Measurements from ENCODE around the gene KIAA0319L. TPM values are rescaled to one million over a fixed set of nuclear protein-coding genes. Genes with fewer than 3 reads are reported as not detected.

KIAA0319L gene
- total and polyA plus RNA-seq, 4 donors = 27.0 to 107 (median 27.9) TPM

GRCh38 chr1:35442734-35443133, 114.5 kb downstream of the KIAA0319L start:
- TF ChIP-seq ATF3 (IDR thresholded peaks at IDR 0.05) (no peak), HNF4A (conservative IDR thresholded peaks at IDR 0.05) (no peak), RAD21 (IDR thresholded peaks at IDR 0.05) (no peak), NR2F2 (IDR thresholded peaks at IDR 0.05) (no peak), YY1 (IDR thresholded peaks at IDR 0.05) (no peak), FOXA2 (IDR thresholded peaks at IDR 0.05) (no peak), FOXA1 (IDR thresholded peaks at IDR 0.05) (no peak), RXRA (IDR thresholded peaks at IDR 0.05) (no peak), EGR1 (IDR thresholded peaks at IDR 0.05; ENCODE audit: low read depth in 2 of 2) (no peak)
- TF ChIP-seq, protein P1, sequence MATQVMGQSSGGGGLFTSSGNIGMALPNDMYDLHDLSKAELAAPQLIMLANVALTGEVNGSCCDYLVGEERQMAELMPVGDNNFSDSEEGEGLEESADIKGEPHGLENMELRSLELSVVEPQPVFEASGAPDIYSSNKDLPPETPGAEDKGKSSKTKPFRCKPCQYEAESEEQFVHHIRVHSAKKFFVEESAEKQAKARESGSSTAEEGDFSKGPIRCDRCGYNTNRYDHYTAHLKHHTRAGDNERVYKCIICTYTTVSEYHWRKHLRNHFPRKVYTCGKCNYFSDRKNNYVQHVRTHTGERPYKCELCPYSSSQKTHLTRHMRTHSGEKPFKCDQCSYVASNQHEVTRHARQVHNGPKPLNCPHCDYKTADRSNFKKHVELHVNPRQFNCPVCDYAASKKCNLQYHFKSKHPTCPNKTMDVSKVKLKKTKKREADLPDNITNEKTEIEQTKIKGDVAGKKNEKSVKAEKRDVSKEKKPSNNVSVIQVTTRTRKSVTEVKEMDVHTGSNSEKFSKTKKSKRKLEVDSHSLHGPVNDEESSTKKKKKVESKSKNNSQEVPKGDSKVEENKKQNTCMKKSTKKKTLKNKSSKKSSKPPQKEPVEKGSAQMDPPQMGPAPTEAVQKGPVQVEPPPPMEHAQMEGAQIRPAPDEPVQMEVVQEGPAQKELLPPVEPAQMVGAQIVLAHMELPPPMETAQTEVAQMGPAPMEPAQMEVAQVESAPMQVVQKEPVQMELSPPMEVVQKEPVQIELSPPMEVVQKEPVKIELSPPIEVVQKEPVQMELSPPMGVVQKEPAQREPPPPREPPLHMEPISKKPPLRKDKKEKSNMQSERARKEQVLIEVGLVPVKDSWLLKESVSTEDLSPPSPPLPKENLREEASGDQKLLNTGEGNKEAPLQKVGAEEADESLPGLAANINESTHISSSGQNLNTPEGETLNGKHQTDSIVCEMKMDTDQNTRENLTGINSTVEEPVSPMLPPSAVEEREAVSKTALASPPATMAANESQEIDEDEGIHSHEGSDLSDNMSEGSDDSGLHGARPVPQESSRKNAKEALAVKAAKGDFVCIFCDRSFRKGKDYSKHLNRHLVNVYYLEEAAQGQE (IDR thresholded peaks at IDR 0.05) = no peak
- Histone ChIP-seq H3K36me3 (ENCODE audit: control insufficient read depth in 4 of 4, insufficient read depth in 3 of 4, low read depth in 1 of 4, low read length in 3 of 4) (peaks cover 10 to 63% (median 57%) of the 10 kb centered on the region in 4 donors), H3K27ac (ENCODE audit: low read depth in 1 of 2, low read length in 2 of 2) (no peak overlapping the region), H3K27me3 (ENCODE audit: control insufficient read depth in 4 of 4, insufficient read depth in 4 of 4, low read length in 3 of 4) (no peaks in the 10 kb centered on the region), H3K9ac (ENCODE audit: low read depth in 1 of 2, low read length in 2 of 2) (no peak overlapping the region), H3K4me1 (ENCODE audit: control insufficient read depth in 4 of 4, insufficient read depth in 4 of 4, low read length in 3 of 4) (peaks cover 0 to 2% (median 1%) of the 10 kb centered on the region in 4 donors), H3K9me3 (ENCODE audit: control insufficient read depth in 4 of 4, low read length in 3 of 4) (no peaks in the 10 kb centered on the region), H3K4me3 (ENCODE audit: low read depth in 1 of 3, low read length in 3 of 3) (no peak overlapping the region)
- DNase-seq (ENCODE audit: low spot score) = no peak
- 89% methylated on average over 4 of the region's 4 CpGs for WGBS

DNA sequence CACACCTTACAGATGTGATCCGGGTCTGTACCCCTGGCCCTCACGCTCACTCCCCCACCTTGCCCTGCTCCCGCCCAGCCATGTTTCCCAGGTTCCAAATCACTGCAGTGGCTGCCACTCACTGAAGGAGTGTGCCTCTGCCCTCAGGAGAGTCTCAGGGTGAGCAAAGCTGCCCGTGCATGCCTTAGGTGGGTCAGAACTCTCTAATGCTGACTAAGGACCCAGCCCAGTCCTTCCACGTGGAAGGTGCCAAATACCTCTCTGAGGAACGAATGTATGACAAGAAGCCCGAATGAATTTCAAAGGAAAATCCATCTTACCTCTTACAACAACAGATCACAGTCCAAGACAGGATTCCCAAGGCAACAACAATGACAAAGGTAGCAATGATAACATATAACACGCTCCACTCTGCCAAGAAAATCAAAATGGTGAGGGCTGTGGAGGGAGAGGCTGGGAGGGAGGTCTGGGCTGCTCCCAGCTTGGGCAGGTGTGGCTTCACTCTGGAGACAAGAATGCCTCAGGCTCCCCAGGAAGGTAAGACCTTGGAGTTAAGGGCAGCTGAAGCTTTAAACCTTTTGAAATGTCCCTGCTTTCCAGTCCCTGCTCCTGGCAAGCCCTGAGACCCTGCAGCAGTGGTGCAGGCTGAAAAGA, 115.2 kb downstream of the KIAA0319L start:
- H3K4me1 ChIP-seq (ENCODE audit: control insufficient read depth in 4 of 4, insufficient read depth in 4 of 4, low read length in 3 of 4) = no peaks in the 10 kb centered on the region
- WGBS = 93% methylated on average over 8 of the region's 8 CpGs
- no peak for TF ChIP-seq ATF3 (IDR thresholded peaks at IDR 0.05)
- TF ChIP-seq YY1 (IDR thresholded peaks at IDR 0.05) = no peak
- TF ChIP-seq HNF4A (conservative IDR thresholded peaks at IDR 0.05) = no peak
- TF ChIP-seq RAD21 (IDR thresholded peaks at IDR 0.05) = no peak
- no peak for TF ChIP-seq GABPA (IDR thresholded peaks at IDR 0.05 in 1 of 2, conservative IDR thresholded peaks at IDR 0.05 in 1 of 2)
- TF ChIP-seq CTCF (IDR thresholded peaks at IDR 0.05; ENCODE audit: low read depth, low read length, missing input control) = no peak
- no peak for TF ChIP-seq TAF1 (conservative IDR thresholded peaks at IDR 0.05)
- TF ChIP-seq NR2F2 (IDR thresholded peaks at IDR 0.05) = no peak
- TF ChIP-seq, protein P1 (IDR thresholded peaks at IDR 0.05) = no peak
- TF ChIP-seq MAX (IDR thresholded peaks at IDR 0.05) = no peak
- no peak for TF ChIP-seq HNF4G (IDR thresholded peaks at IDR 0.05)
- TF ChIP-seq JUND (IDR thresholded peaks at IDR 0.05) = no peak
- no peak for TF ChIP-seq RXRA (IDR thresholded peaks at IDR 0.05)
- no peak for TF ChIP-seq EGR1 (IDR thresholded peaks at IDR 0.05; ENCODE audit: low read depth in 2 of 2)
- no peak for TF ChIP-seq FOXA1 (IDR thresholded peaks at IDR 0.05)
- TF ChIP-seq SP1 (IDR thresholded peaks at IDR 0.05) = no peak
- no peak for TF ChIP-seq ZBTB33 (IDR thresholded peaks at IDR 0.05)
- TF ChIP-seq FOXA2 (IDR thresholded peaks at IDR 0.05) = no peak
- H3K9ac ChIP-seq (ENCODE audit: low read depth in 1 of 2, low read length in 2 of 2) = no peak overlapping the region
- H3K27ac ChIP-seq (ENCODE audit: low read depth in 1 of 2, low read length in 2 of 2) = no peak overlapping the region
- H3K36me3 ChIP-seq (ENCODE audit: control insufficient read depth in 4 of 4, insufficient read depth in 3 of 4, low read depth in 1 of 4, low read length in 3 of 4) = peaks cover 10 to 70% (median 63%) of the 10 kb centered on the region in 4 donors
- no peak overlapping the region for H3K4me3 ChIP-seq (ENCODE audit: low read depth in 1 of 3, low read length in 3 of 3)
- no peaks in the 10 kb centered on the region for H3K27me3 ChIP-seq (ENCODE audit: control insufficient read depth in 4 of 4, insufficient read depth in 4 of 4, low read length in 3 of 4)
- no peaks in the 10 kb centered on the region for H3K9me3 ChIP-seq (ENCODE audit: control insufficient read depth in 4 of 4, low read length in 3 of 4)
- no peak for DNase-seq (ENCODE audit: low spot score)

Data from liver (tissue), 9 donors.